Measurements from ENCODE around the gene GRID1. TPM values are rescaled to one million over a fixed set of nuclear protein-coding genes. Genes with fewer than 3 reads are reported as not detected.
A peak's percentile ranks its signal among the peaks of the same experiment; 100 is the strongest.

GRID1 gene
- total and polyA plus RNA-seq, 10 of the 15 experiments (the other 5 are each of a cell fraction or from before 2014, with no cell fraction given) = 0.04 to 0.62 (median 0.08) TPM; not detected in 5

- TF ChIP-seq RELA (IDR thresholded peaks at IDR 0.05; ENCODE audit: borderline replicate concordance, partially characterized antibody) (no peak), USF1 (IDR thresholded peaks at IDR 0.05; ENCODE audit: borderline replicate concordance, extremely low read length, insufficient read depth, low read depth, low read length) (no peak), NFXL1 (IDR thresholded peaks at IDR 0.05; ENCODE audit: borderline replicate concordance) (no peak), CBX5 (IDR thresholded peaks at IDR 0.05; ENCODE audit: low read depth) (no peak), LARP7 (IDR thresholded peaks at IDR 0.05) (no peak), STAT3 (IDR thresholded peaks at IDR 0.05; ENCODE audit: low read depth, low read length) (no peak), BRCA1 (IDR thresholded peaks at IDR 0.05; ENCODE audit: low read depth, low read length) (no peak), HDGF (IDR thresholded peaks at IDR 0.05) (no peak), ZNF274 (IDR thresholded peaks at IDR 0.05; ENCODE audit: insufficient read depth, insufficient read length) (no peak), SUPT20H (IDR thresholded peaks at IDR 0.05; ENCODE audit: borderline replicate concordance, control insufficient read depth, low read depth, low read length) (no peak), PKNOX1 (IDR thresholded peaks at IDR 0.05) (peak; percentile 97), ELK1 (IDR thresholded peaks at IDR 0.05; ENCODE audit: low read depth, low read length) (peak; percentile 21; the same call in 1 of the 2 replicates), KAT2A (conservative IDR thresholded peaks at IDR 0.05; ENCODE audit: control insufficient read depth, low read depth, low read length) (no peak), HDAC2 (IDR thresholded peaks at IDR 0.05) (no peak), NR2C1 (IDR thresholded peaks at IDR 0.05) (peak; percentile 5; the same call in 1 of the 2 replicates)
These were observed 46.6 kb upstream of the GRID1 start (continued) for GRCh38 chr10:86413046-86413728.
